Heart left ventricle (tissue), 13 donors: Measurements from ENCODE around the gene IFT43.

Experiments
- POLR2A ChIP-seq, 2 donors: fragments of 450-650 bp; IDR thresholded peaks; one replicate each; pipeline ENCODE4 v1.6.1; 2017; ENCODE audit warnings: antibody characterized with exemption in 2 of 2, mild to moderate bottlenecking in 2 of 2, moderate library complexity in 2 of 2
- TF ChIP-seq, protein P1 (sequence below), 12 donors: fragments of 200-600 bp; sonication (generic) in 4 of 12; IDR thresholded peaks; one replicate each; pipeline versions ENCODE4 v1.5.0 to v1.8.0; 2018 to 2022; ENCODE audit warnings: antibody characterized with exemption in 12 of 12, mild to moderate bottlenecking in 5 of 12
- donor health status: ischemic (EF 13 %, LVEDD 7.1; RV severe dilation, severe dysfunction).
- donor health status: DM: no; HTN: yes; CAD: no.
- donor health status: DM: no; HTN: no; CAD: no.
- donor health status: ischemic (EF 25% LVEDD 6.9; RV normal size, moderate dysfunction).
- donor health status: ischemic (EF 25% LVEDD 5.7; RV mildly dilated, moderate dysfunction).
- donor health status: ischemic (EF 35%, LVEDD 5.7; RV mildly dilated, moderate dysfunction).
- donor health status: nonischemic (EF 11% LVEDD 7.7; RV severe dilation, severe dysfunction).
- donor health status: DM: yes; HTN: yes; CAD: no.
- donor health status: PGD.
- donor health status: ischemic (EF 29% LVEDD 5.4; RV normal size, mild dysfunction).
- donor health status: nonischemic (EF 23%, LVEDD 6.1; RV moderate dilation, normal function).

DNA sequence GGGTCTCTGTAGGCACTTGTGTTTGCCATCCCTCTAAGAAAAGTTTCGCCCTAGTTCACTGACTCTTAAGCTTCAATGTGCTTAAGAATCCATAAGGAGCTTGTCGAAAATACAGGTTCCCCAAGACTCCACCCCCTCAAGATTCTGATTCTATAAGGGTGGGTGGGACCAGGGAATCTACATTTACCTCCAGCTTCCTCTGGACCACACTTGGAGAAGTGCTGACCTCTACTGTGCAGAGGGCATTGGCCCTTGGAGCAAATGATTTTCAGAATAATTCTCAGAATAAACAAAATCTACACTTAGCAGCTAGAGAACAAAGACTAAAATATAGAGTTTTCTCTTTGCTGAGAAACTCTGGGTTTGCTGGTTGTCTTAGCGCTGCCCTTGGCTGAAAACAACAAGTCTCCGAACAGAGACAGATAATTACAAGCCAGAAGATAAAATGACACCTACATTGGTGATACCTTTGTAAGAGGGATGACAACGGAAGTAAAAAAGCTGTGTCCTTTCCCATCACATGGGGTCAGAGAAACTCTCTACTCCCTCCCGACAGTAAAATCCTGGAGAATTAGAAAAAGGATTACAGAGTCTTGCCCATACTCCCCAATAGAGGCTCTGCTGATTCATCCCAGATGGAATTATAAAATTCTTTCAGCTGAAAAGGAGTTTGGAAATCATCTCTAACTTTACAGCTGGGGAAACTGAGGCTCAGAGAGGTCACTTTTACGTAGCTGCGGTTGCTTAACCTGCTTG is 8.6 kb upstream of the IFT43 start:
- no peak for TF ChIP-seq POLR2A (IDR thresholded peaks at IDR 0.05)
- TF ChIP-seq, protein P1, sequence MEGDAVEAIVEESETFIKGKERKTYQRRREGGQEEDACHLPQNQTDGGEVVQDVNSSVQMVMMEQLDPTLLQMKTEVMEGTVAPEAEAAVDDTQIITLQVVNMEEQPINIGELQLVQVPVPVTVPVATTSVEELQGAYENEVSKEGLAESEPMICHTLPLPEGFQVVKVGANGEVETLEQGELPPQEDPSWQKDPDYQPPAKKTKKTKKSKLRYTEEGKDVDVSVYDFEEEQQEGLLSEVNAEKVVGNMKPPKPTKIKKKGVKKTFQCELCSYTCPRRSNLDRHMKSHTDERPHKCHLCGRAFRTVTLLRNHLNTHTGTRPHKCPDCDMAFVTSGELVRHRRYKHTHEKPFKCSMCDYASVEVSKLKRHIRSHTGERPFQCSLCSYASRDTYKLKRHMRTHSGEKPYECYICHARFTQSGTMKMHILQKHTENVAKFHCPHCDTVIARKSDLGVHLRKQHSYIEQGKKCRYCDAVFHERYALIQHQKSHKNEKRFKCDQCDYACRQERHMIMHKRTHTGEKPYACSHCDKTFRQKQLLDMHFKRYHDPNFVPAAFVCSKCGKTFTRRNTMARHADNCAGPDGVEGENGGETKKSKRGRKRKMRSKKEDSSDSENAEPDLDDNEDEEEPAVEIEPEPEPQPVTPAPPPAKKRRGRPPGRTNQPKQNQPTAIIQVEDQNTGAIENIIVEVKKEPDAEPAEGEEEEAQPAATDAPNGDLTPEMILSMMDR (IDR thresholded peaks at IDR 0.05), result no peak
